Activated CD4-positive, alpha-beta T cell treated with anti-CD3 and anti-CD28 coated beads, Interleukin-2, amount 10 ng/mL, durations not matched to agents 7 days and 5 days (primary cell): ENCODE results near the gene MYH14. TPM values are rescaled to one million over a fixed set of nuclear protein-coding genes. Genes with fewer than 3 reads are reported as not detected.

Experiments used
- CTCF ChIA-PET: fragments of 350-600 bp; sonication (Branson Sonifier 250); formaldehyde crosslinking; loops from one replicate; lab custom pipeline; 2021; ENCODE audit warnings: antibody characterized with exemption; lab: Charles Lee
- POLR2A ChIA-PET: fragments of 350-600 bp; sonication (Branson Sonifier 250); formaldehyde crosslinking; loops from one replicate; lab custom pipeline; 2021; ENCODE audit warnings: antibody characterized with exemption; lab: Charles Lee
- DNase-seq: peaks from one replicate; pipeline ENCODE4 v3.0.0-alpha.2; 2020
- H3K27ac Mint-ChIP-seq: one replicate; pipeline ENCODE4 v1.8.0; 2021; ENCODE audit warnings: mild to moderate bottlenecking, moderate library complexity, mixed read lengths
- H3K27me3 Mint-ChIP-seq: one replicate; pipeline ENCODE4 v1.8.0; 2021; ENCODE audit warnings: mixed read lengths
- H3K36me3 Mint-ChIP-seq: one replicate; pipeline ENCODE4 v1.8.0; 2021; ENCODE audit warnings: low read depth, mixed read lengths
- H3K4me1 Mint-ChIP-seq: one replicate; pipeline ENCODE4 v1.8.0; 2021; ENCODE audit warnings: mixed read lengths
- H3K4me3 Mint-ChIP-seq: one replicate; pipeline ENCODE4 v1.8.0; 2021; ENCODE audit warnings: mild to moderate bottlenecking, moderate library complexity, mixed read lengths
- H3K9me3 Mint-ChIP-seq: one replicate; pipeline ENCODE4 v1.8.0; 2021; ENCODE audit warnings: mixed read lengths
- total RNA-seq, 2 experiments: library from RNA; stranded (reverse); gene quantifications; one replicate each; pipeline ENCODE4 v1.2.3, GENCODE V29; 2021

The MYH14 gene
- total RNA-seq, 2 experiments from 2014 or later = not detected

GRCh38 chr19:50300051-50300450 lies 96.6 kb downstream of the MYH14 start:
- CTCF ChIA-PET = interaction anchor here (2.7 kb wide), 1 partner anchor 29 kb away, joined by 8 read pairs; the partner anchor contains the start of gene KCNC3
- DNase-seq = no peak
- no peaks in the 10 kb centered on the region for H3K4me1 Mint-ChIP-seq

GRCh38 chr19:50300814-50301606 lies 97.6 kb downstream of the MYH14 start:
- Mint-ChIP-seq H3K27ac (no peak overlapping the region), H3K4me3 (no peak overlapping the region), H3K36me3 (no peaks in the 10 kb centered on the region), H3K9me3 (peaks cover 4% of the 10 kb centered on the region), H3K27me3 (peaks cover 5% of the 10 kb centered on the region), H3K4me1 (no peaks in the 10 kb centered on the region)
- ChIA-PET POLR2A (interaction anchor here (0.6 kb wide), 1 partner anchor 68 kb away, joined by 7 read pairs; no protein-coding TSS in a partner anchor), CTCF (interaction anchor here (0.6 to 2.7 kb wide), 3 partner anchors 15 to 218 kb away, joined by 4 to 8 read pairs (median 4); partner anchors contain the start of gene KCNC3)
- no peak for DNase-seq

More at GRCh38 chr19:50300051-50300450, 96.6 kb downstream of the MYH14 start:
- Mint-ChIP-seq H3K9me3 (peaks cover 4% of the 10 kb centered on the region), H3K4me3 (no peak overlapping the region), H3K27me3 (peaks cover 1% of the 10 kb centered on the region), H3K27ac (no peak overlapping the region), H3K36me3 (no peaks in the 10 kb centered on the region)
- POLR2A ChIA-PET = no interaction called here

GRCh38 chr19:50301607-50301971 lies 98.2 kb downstream of the MYH14 start:
- Mint-ChIP-seq H3K4me1 (no peaks in the 10 kb centered on the region), H3K27ac (no peak overlapping the region), H3K27me3 (peaks cover 5% of the 10 kb centered on the region), H3K36me3 (no peaks in the 10 kb centered on the region), H3K9me3 (peaks cover 4% of the 10 kb centered on the region), H3K4me3 (no peak overlapping the region)
- POLR2A ChIA-PET = no interaction called here
- CTCF ChIA-PET = interaction anchor here (1.5 to 2.7 kb wide), 2 partner anchors 14 to 27 kb away, joined by 4 to 8 read pairs; partner anchors contain the start of gene KCNC3
- DNase-seq = no peak

- H3K9me3 Mint-ChIP-seq = peaks cover 4% of the 10 kb centered on the region
- H3K4me3 Mint-ChIP-seq = no peak overlapping the region
- CTCF ChIA-PET = no interaction called here
- H3K4me1 Mint-ChIP-seq = no peaks in the 10 kb centered on the region
- no peak overlapping the region for H3K27ac Mint-ChIP-seq
- no peak for DNase-seq
- POLR2A ChIA-PET = no interaction called here
- H3K27me3 Mint-ChIP-seq = peaks cover 14% of the 10 kb centered on the region
- H3K36me3 Mint-ChIP-seq = no peaks in the 10 kb centered on the region
These were observed 100.1 kb downstream of the MYH14 start for GRCh38 chr19:50303558-50303957.

- Mint-ChIP-seq H3K27me3 (peaks cover 49% of the 10 kb centered on the region), H3K4me3 (no peak overlapping the region), H3K4me1 (no peaks in the 10 kb centered on the region), H3K9me3 (no peaks in the 10 kb centered on the region), H3K36me3 (no peaks in the 10 kb centered on the region), H3K27ac (no peak overlapping the region)
- ChIA-PET POLR2A (no interaction called here), CTCF (interaction anchor here (0.9 to 1.7 kb wide), 2 partner anchors 19 to 21 kb away, joined by 3 to 5 read pairs; no protein-coding TSS in a partner anchor)
- DNase-seq = no peak
These were observed 105.6 kb downstream of the MYH14 start for GRCh38 chr19:50308991-50309390.

GRCh38 chr19:50309396-50310125 lies 106.1 kb downstream of the MYH14 start:
- H3K4me3 Mint-ChIP-seq = no peak overlapping the region
- H3K27ac Mint-ChIP-seq = no peak overlapping the region
- peaks cover 2% of the 10 kb centered on the region for H3K4me1 Mint-ChIP-seq
- H3K9me3 Mint-ChIP-seq = no peaks in the 10 kb centered on the region
- no peak for DNase-seq
- peaks cover 53% of the 10 kb centered on the region for H3K27me3 Mint-ChIP-seq
- CTCF ChIA-PET = interaction anchor here (1.7 kb wide), 1 partner anchor 21 kb away, joined by 5 read pairs; no protein-coding TSS in a partner anchor
- H3K36me3 Mint-ChIP-seq = no peaks in the 10 kb centered on the region
- POLR2A ChIA-PET = no interaction called here

- H3K36me3 Mint-ChIP-seq = peaks cover 2% of the 10 kb centered on the region
- peaks cover 7% of the 10 kb centered on the region for H3K4me1 Mint-ChIP-seq
- H3K27ac Mint-ChIP-seq = no peak overlapping the region
- no peaks in the 10 kb centered on the region for H3K9me3 Mint-ChIP-seq
- no peak overlapping the region for H3K4me3 Mint-ChIP-seq
- ChIA-PET POLR2A (no interaction called here), CTCF (no interaction called here)
- DNase-seq = no peak
- peaks cover 56% of the 10 kb centered on the region for H3K27me3 Mint-ChIP-seq
These were observed 107.5 kb downstream of the MYH14 start for GRCh38 chr19:50310759-50311465.

GRCh38 chr19:50311723-50312635 lies 108.6 kb downstream of the MYH14 start:
- no peak overlapping the region for H3K4me3 Mint-ChIP-seq
- no peaks in the 10 kb centered on the region for H3K9me3 Mint-ChIP-seq
- ChIA-PET POLR2A (no interaction called here), CTCF (interaction anchor here (0.5 kb wide), 1 partner anchor 34 kb away, joined by 3 read pairs; no protein-coding TSS in a partner anchor)
- DNase-seq = no peak
- peaks cover 8% of the 10 kb centered on the region for H3K4me1 Mint-ChIP-seq
- H3K27me3 Mint-ChIP-seq = peaks cover 65% of the 10 kb centered on the region
- H3K27ac Mint-ChIP-seq = no peak overlapping the region
- peaks cover 2% of the 10 kb centered on the region for H3K36me3 Mint-ChIP-seq

- peaks cover 2% of the 10 kb centered on the region for H3K36me3 Mint-ChIP-seq
- ChIA-PET CTCF (no interaction called here), POLR2A (no interaction called here)
- no peak overlapping the region for H3K27ac Mint-ChIP-seq
- H3K4me1 Mint-ChIP-seq = peaks cover 8% of the 10 kb centered on the region
- peaks cover 59% of the 10 kb centered on the region for H3K27me3 Mint-ChIP-seq
- H3K4me3 Mint-ChIP-seq = no peak overlapping the region
- no peak for DNase-seq
- H3K9me3 Mint-ChIP-seq = no peaks in the 10 kb centered on the region
These were observed 109.8 kb downstream of the MYH14 start for GRCh38 chr19:50312967-50313811.

- Mint-ChIP-seq H3K27me3 (peaks cover 53% of the 10 kb centered on the region), H3K4me1 (peaks cover 8% of the 10 kb centered on the region), H3K4me3 (no peak overlapping the region), H3K9me3 (no peaks in the 10 kb centered on the region), H3K36me3 (peaks cover 2% of the 10 kb centered on the region), H3K27ac (no peak overlapping the region)
- CTCF ChIA-PET = no interaction called here
- no peak for DNase-seq
- POLR2A ChIA-PET = no interaction called here
These were observed 110.6 kb downstream of the MYH14 start for GRCh38 chr19:50313812-50314536.
